HCT116 (cell line): Measurements from ENCODE around the gene KIAA1586. TPM values are rescaled to one million over a fixed set of nuclear protein-coding genes. Genes with fewer than 3 reads are reported as not detected.

Source experiments
- ATAC-seq: fragments of 200-7000 bp; cut with Tn5 transposase; 2 replicates; pipeline ENCODE4 v1.9.1; 2020; ENCODE audit warnings: mild to moderate bottlenecking, moderate library complexity
- BruUV-seq: library from RNA; stranded (reverse); fragments of 400-500 nt; replicated peaks from 2 replicates; lab custom pipeline; 2021; lab: Mats Ljungman, UMichigan
- CTCF ChIA-PET: fragments of 300-600 bp; sonication (Branson Sonifier 250); formaldehyde crosslinking; loops from one replicate; lab custom pipeline; 2021; ENCODE audit warnings: antibody characterized with exemption; lab: Charles Lee
- POLR2A ChIA-PET: fragments of 300-600, 350-600 bp; sonication (Branson Sonifier 250); formaldehyde crosslinking; loops from one replicate; lab custom pipeline; 2021; ENCODE audit warnings: antibody characterized with exemption; lab: Charles Lee
- RAD21 ChIA-PET, 2 experiments: fragments of 300-600 bp; sonication (Branson Sonifier 250); formaldehyde crosslinking; loops; one replicate each; lab custom pipeline; 2023; ENCODE audit warnings: low total read pairs in 2 of 2; ENCODE audit not compliant: uncharacterized antibody in 2 of 2, unreplicated experiment in 2 of 2, low non-redundant PET in 1 of 2; lab: Charles Lee
- DNase-seq: peaks from one replicate; pipeline ENCODE4 v3.0.0-alpha.2; 2010; ENCODE audit warnings: low read depth, low spot score
- H2AFZ ChIP-seq: fragments of 200-600 bp; shearing (Covaris generic), sonication (generic); 2 replicates; pipeline ENCODE4 v1.6.1; 2017; ENCODE audit warnings: low read depth, mixed run types, mixed read lengths, antibody characterized with exemption, low read length; ENCODE audit not compliant: poor library complexity, severe bottlenecking
- H3K27ac ChIP-seq: 2 replicates; pipeline ENCODE4 v1.5.1; 2012; ENCODE audit warnings: low read depth, low read length
- H3K27me3 ChIP-seq: fragments of 200-600 bp; sonication (generic); 2 replicates; pipeline ENCODE4 v1.6.1; 2016; ENCODE audit warnings: mixed run types, low read length, mixed read lengths; ENCODE audit not compliant: insufficient read depth
- H3K36me3 ChIP-seq, 2 experiments: fragments of 200-500 bp in 1 of 2; fragments of 200-600 bp in 1 of 2; sonication (Bioruptor generic) in 1 of 2; sonication (generic) in 1 of 2; 2 replicates each; pipeline versions ENCODE4 v1.5.1 to v1.6.1; 2014 to 2016; ENCODE audit warnings: low read length in 2 of 2, inconsistent platforms in 1 of 2, mixed read lengths in 1 of 2, mixed run types in 1 of 2; ENCODE audit not compliant: insufficient read depth in 2 of 2, control insufficient read depth in 1 of 2
- H3K4me1 ChIP-seq, 2 experiments: fragments of 200-600 bp in 1 of 2; sonication (generic) in 1 of 2; 2 replicates each; pipeline versions ENCODE4 v1.5.1 to v1.6.1; 2012 to 2017; ENCODE audit warnings: low read length in 2 of 2, inconsistent platforms in 1 of 2, mild to moderate bottlenecking in 1 of 2, mixed read lengths in 1 of 2, mixed run types in 1 of 2, moderate library complexity in 1 of 2; ENCODE audit not compliant: insufficient read depth in 2 of 2, control insufficient read depth in 1 of 2
- H3K4me2 ChIP-seq: fragments of 200-600 bp; sonication (generic); 2 replicates; pipeline ENCODE4 v1.6.1; 2017; ENCODE audit warnings: mixed run types, low read length, mixed read lengths
- H3K4me3 ChIP-seq, 2 experiments: fragments of 200-600 bp in 1 of 2; sonication (generic) in 1 of 2; replicated peaks in 1 of 2; 2 replicates each; pipeline ENCODE4 v1.5.1; 2011 to 2016; ENCODE audit warnings: low read length in 2 of 2, control low read depth in 1 of 2, low read depth in 1 of 2, mild to moderate bottlenecking in 1 of 2, mixed read lengths in 1 of 2, mixed run types in 1 of 2
- H3K79me2 ChIP-seq: fragments of 200-600 bp; sonication (generic); 2 replicates; pipeline ENCODE4 v1.6.1; 2017; ENCODE audit warnings: mild to moderate bottlenecking, mixed run types, low read length, moderate library complexity, mixed read lengths; ENCODE audit not compliant: insufficient read depth
- H3K9ac ChIP-seq: fragments of 200-600 bp; sonication (generic); 2 replicates; pipeline ENCODE4 v1.6.1; 2016; ENCODE audit warnings: low read length, mixed read lengths
- H3K9me2 ChIP-seq: fragments of 200-600 bp; sonication (generic), shearing (Covaris generic); 2 replicates; pipeline ENCODE4 v1.6.1; 2017; ENCODE audit warnings: mixed run types, mild to moderate bottlenecking, moderate library complexity; ENCODE audit not compliant: insufficient read depth
- H3K9me3 ChIP-seq, 2 experiments: fragments of 200-500 bp in 1 of 2; fragments of 200-600 bp in 1 of 2; sonication (Bioruptor generic) in 1 of 2; sonication (generic) in 1 of 2; 2 replicates each; pipeline ENCODE4 v1.6.1; 2014 to 2017; ENCODE audit warnings: low read length in 2 of 2, mixed read lengths in 2 of 2, inconsistent platforms in 1 of 2, low read depth in 1 of 2, mild to moderate bottlenecking in 1 of 2, mixed run types in 1 of 2, moderate library complexity in 1 of 2; ENCODE audit not compliant: control insufficient read depth in 1 of 2, insufficient read depth in 1 of 2
- H4K20me1 ChIP-seq: fragments of 200-600 bp; sonication (generic), shearing (Covaris generic); 2 replicates; pipeline ENCODE4 v1.6.1; 2017; ENCODE audit warnings: mixed run types, mild to moderate bottlenecking, moderate library complexity; ENCODE audit not compliant: insufficient read depth
- CEBPB ChIP-seq: IDR thresholded peaks from 2 replicates; pipeline ENCODE4 v1.6.1; 2012; ENCODE audit warnings: low read depth
- CTCF ChIP-seq, 3 experiments: fragments of 200-600 bp in 1 of 3; sonication (generic) in 1 of 3; IDR thresholded peaks in 2 of 3; conservative IDR thresholded peaks in 1 of 3; 2 replicates each; pipeline ENCODE4 v1.5.1; 2012 to 2017; ENCODE audit warnings: low read depth in 2 of 3, low read length in 2 of 3, antibody characterized with exemption in 1 of 3, borderline replicate concordance in 1 of 3, control low read depth in 1 of 3, mild to moderate bottlenecking in 1 of 3, mixed read lengths in 1 of 3, mixed run types in 1 of 3, moderate library complexity in 1 of 3; ENCODE audit not compliant: insufficient read depth in 1 of 3
- EGR1 ChIP-seq: IDR thresholded peaks from 2 replicates; pipeline ENCODE4 v1.6.1; 2012; ENCODE audit warnings: low read depth
- ELF1 ChIP-seq: IDR thresholded peaks from 2 replicates; pipeline ENCODE4 v1.6.1; 2012; ENCODE audit warnings: low read depth, borderline replicate concordance
- EZH2 ChIP-seq: fragments of 200-600 bp; sonication (generic); IDR thresholded peaks from 2 replicates; pipeline ENCODE4 v1.6.1; 2017; ENCODE audit warnings: antibody characterized with exemption, mixed run types
- EZH2phosphoT487 ChIP-seq: fragments of 200-600 bp; IDR thresholded peaks from 2 replicates; pipeline ENCODE4 v1.6.1; 2018; ENCODE audit warnings: antibody characterized with exemption, borderline replicate concordance
- FOSL1 ChIP-seq: IDR thresholded peaks from 2 replicates; pipeline ENCODE4 v1.6.1; 2012; ENCODE audit warnings: low read depth
- JUND ChIP-seq: IDR thresholded peaks from 2 replicates; pipeline ENCODE4 v1.6.1; 2012
- MAX ChIP-seq: IDR thresholded peaks from 2 replicates; pipeline ENCODE4 v1.6.1; 2012
- SIN3A ChIP-seq: IDR thresholded peaks from 2 replicates; pipeline ENCODE4 v1.6.1; 2012; ENCODE audit warnings: low read depth
- SP1 ChIP-seq: IDR thresholded peaks from 2 replicates; pipeline ENCODE4 v1.6.1; 2012; ENCODE audit warnings: low read depth
- YY1 ChIP-seq: IDR thresholded peaks from 2 replicates; pipeline ENCODE4 v1.6.1; 2011; ENCODE audit warnings: low read length, low read depth, moderate library complexity, mild to moderate bottlenecking; ENCODE audit not compliant: insufficient replicate concordance; ENCODE audit errors: extremely low read depth
- ZFX ChIP-seq: fragments of 450-650 bp; IDR thresholded peaks from 2 replicates; pipeline ENCODE4 v1.6.1; 2017
- ZNF274 ChIP-seq: fragments of 200-500 bp; sonication (Bioruptor generic); IDR thresholded peaks from 2 replicates; pipeline ENCODE4 v1.6.1; 2014; ENCODE audit warnings: mild to moderate bottlenecking, low read depth, low read length, inconsistent platforms
- intact Hi-C: fragments of 100-400 bp; cut with micrococcal nuclease; formaldehyde crosslinking; loops from 2 replicates; pipeline ENCODE4 v1.10.0; 2022
- total RNA-seq: library from RNA; stranded (reverse); gene quantifications from one replicate; pipeline ENCODE4 v1.2.1, GENCODE V29; 2021; ENCODE audit not compliant: unreplicated experiment

KIAA1586 gene
- total RNA-seq, 1 experiment from 2014 or later: 12.7 TPM

- RAD21 ChIA-PET: no interaction called here
- CTCF ChIA-PET: no interaction called here
- TF ChIP-seq EGR1 (no peak), FOSL1 (no peak), MAX (no peak), EZH2 (no peak), EZH2phosphoT487 (no peak), ZNF274 (no peak), SIN3A (no peak), ELF1 (no peak), JUND (no peak), CTCF (IDR thresholded peaks at IDR 0.05 in 2 of 3, conservative IDR thresholded peaks at IDR 0.05 in 1 of 3; ENCODE audit: borderline replicate concordance in 1 of 3, insufficient read depth in 1 of 3, low read depth in 2 of 3, low read length in 2 of 3) (no peak), SP1 (no peak), YY1 (no peak), CEBPB (no peak), ZFX (no peak)
- no peak overlapping the region for H3K4me3 ChIP-seq
- no peak overlapping the region for H3K27ac ChIP-seq
- no TSS peak for BruUV-seq
- H2AFZ ChIP-seq: no peak overlapping the region
- peaks cover 17 to 19% of the 10 kb centered on the region in 2 experiments for H3K36me3 ChIP-seq
- POLR2A ChIA-PET: no interaction called here
- H3K9me3 ChIP-seq: no peaks in the 10 kb centered on the region
- H3K27me3 ChIP-seq: no peaks in the 10 kb centered on the region
- no peaks in the 10 kb centered on the region for H3K9me2 ChIP-seq
- intact Hi-C loops: loop anchor here (10.0 kb wide), 1 partner anchor 190 kb away; no protein-coding TSS in a partner anchor
- H3K9ac ChIP-seq: no peak overlapping the region
- peaks cover 6% of the 10 kb centered on the region; the same call in 1 of the 2 replicates for H4K20me1 ChIP-seq
- no peak for ATAC-seq
- peaks cover 81% of the 10 kb centered on the region for H3K79me2 ChIP-seq
- DNase-seq: no peak
- no peak overlapping the region for H3K4me2 ChIP-seq
- H3K4me1 ChIP-seq: peaks cover 2 to 6% of the 10 kb centered on the region in 2 experiments; a peak in 3 of 4 replicates
These were observed 48.2 kb downstream of the KIAA1586 start for GRCh38 chr6:57094689-57095088.
